ENCODE data around the gene PMM1. TPM values are rescaled to one million over a fixed set of nuclear protein-coding genes. Genes with fewer than 3 reads are reported as not detected.

Gene PMM1
- total and polyA plus RNA-seq, 2 donors (not counting 3 experiments of a cell fraction or from before 2014, with no cell fraction given): 14.6 to 31.7 TPM

DNA sequence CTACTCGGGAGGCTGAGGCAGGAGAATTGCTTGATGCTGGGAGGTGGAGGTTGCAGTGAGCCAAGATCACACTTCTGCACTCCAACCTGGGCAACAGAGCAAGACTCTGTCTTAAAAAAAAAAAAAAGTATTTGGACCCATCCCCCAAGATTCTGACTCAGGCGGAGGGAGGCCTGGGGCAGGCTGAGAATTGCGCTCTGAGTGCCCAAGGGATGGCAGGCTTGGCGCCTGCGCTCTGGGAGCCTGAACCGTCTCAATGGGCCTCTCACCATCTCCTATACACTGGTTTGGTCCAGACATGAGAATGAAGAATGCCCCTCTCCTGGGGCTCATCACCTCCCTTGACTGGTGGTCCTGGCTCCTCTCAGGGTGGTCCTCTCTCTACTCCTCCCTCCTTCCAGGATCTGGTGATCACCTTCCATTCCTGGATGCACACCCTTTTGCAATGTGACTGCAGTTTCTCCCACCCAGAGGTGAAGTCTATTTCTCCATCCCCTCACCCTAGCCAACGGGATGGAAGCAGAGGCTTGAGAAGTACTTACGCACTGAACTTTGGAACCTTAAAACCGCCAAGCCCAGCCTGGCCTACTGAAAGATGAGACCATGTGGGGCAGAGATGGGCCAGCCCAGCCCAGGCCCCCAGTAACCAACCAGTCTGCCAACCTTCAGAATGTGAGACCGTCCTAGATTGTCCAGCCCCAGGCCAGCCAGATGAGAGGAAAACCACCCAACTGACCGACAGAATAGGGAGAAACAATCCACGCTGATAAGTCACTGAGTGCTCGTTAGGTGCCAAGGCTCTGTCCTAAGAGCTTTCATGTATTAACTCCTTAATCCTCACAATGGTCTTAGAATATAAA is 50.3 kb downstream of the PMM1 start:
- Histone ChIP-seq H3K79me2 (ENCODE audit: control insufficient read depth, insufficient read depth, low read length) (peaks cover 42% of the 10 kb centered on the region), H3K4me1 (ENCODE audit: control insufficient read depth, extremely low read depth, insufficient read depth, low read length) (peaks cover 9% of the 10 kb centered on the region), H3K4me2 (ENCODE audit: insufficient read depth, low read length) (no peak overlapping the region), H3K27ac (ENCODE audit: insufficient read depth, low read depth, low read length) (no peak overlapping the region), H3K27me3 (ENCODE audit: control insufficient read depth in 2 of 2, insufficient read depth in 2 of 2, low read length in 2 of 2) (no peaks in the 10 kb centered on the region), H2AFZ (ENCODE audit: low read depth, low read length) (no peak overlapping the region), H3K9ac (replicated peaks; ENCODE audit: extremely low read depth, insufficient read depth, low read length) (no peak overlapping the region), H3K36me3 (ENCODE audit: control insufficient read depth in 2 of 2, extremely low read depth in 1 of 2, insufficient read depth in 2 of 2, low read length in 2 of 2) (peaks cover 0 to 9% of the 10 kb centered on the region in 2 experiments), H3K9me3 (replicated peaks; ENCODE audit: control insufficient read depth, insufficient read depth, low read length) (no peaks in the 10 kb centered on the region), H3K4me3 (replicated peaks in 1 of 3; ENCODE audit: insufficient read depth in 1 of 3, low read depth in 1 of 3, low read length in 3 of 3) (no peak overlapping the region), H3K9me1 (replicated peaks; ENCODE audit: control insufficient read depth, extremely low read depth, insufficient read depth, low read length) (no peaks in the 10 kb centered on the region), H4K20me1 (replicated peaks; ENCODE audit: control insufficient read depth, extremely low read depth, insufficient read depth, low read length) (no peaks in the 10 kb centered on the region)
- no peak for DNase-seq (ENCODE audit: low read depth, low spot score)
- dilution Hi-C loops (cut with MboI; ENCODE audit: extremely low pct_ligation_motif_present, low sequenced_read_pairs) (no loop called here), intact Hi-C loops (cut with micrococcal nuclease) (no loop called here)
- ChIA-PET CTCF (interaction anchor here (1.2 kb wide), 2 partner anchors 12 to 136 kb away, joined by 3 read pairs; no protein-coding TSS in a partner anchor), POLR2A (interaction anchor here (1.4 kb wide), 1 partner anchor 18 kb away, joined by 4 read pairs; no protein-coding TSS in a partner anchor)
- TF ChIP-seq JUN (IDR thresholded peaks at IDR 0.05; ENCODE audit: borderline replicate concordance, insufficient read depth, insufficient read length, low read depth): no peak
- no peak for TF ChIP-seq FOS (IDR thresholded peaks at IDR 0.05; ENCODE audit: borderline replicate concordance, insufficient read depth, low read length)
- TF ChIP-seq, protein P1, sequence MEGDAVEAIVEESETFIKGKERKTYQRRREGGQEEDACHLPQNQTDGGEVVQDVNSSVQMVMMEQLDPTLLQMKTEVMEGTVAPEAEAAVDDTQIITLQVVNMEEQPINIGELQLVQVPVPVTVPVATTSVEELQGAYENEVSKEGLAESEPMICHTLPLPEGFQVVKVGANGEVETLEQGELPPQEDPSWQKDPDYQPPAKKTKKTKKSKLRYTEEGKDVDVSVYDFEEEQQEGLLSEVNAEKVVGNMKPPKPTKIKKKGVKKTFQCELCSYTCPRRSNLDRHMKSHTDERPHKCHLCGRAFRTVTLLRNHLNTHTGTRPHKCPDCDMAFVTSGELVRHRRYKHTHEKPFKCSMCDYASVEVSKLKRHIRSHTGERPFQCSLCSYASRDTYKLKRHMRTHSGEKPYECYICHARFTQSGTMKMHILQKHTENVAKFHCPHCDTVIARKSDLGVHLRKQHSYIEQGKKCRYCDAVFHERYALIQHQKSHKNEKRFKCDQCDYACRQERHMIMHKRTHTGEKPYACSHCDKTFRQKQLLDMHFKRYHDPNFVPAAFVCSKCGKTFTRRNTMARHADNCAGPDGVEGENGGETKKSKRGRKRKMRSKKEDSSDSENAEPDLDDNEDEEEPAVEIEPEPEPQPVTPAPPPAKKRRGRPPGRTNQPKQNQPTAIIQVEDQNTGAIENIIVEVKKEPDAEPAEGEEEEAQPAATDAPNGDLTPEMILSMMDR (IDR thresholded peaks at IDR 0.05; ENCODE audit: extremely low read depth in 1 of 2, insufficient read depth in 1 of 2, low read depth in 1 of 2, low read length in 2 of 2): no peak
- TF ChIP-seq POLR2A (IDR thresholded peaks at IDR 0.05; ENCODE audit: low read depth, low read length): no peak
- no peak for TF ChIP-seq POLR2AphosphoS5 (IDR thresholded peaks at IDR 0.05; ENCODE audit: insufficient read depth, low read depth, low read length)
- no peak for TF ChIP-seq EZH2 (IDR thresholded peaks at IDR 0.05; ENCODE audit: borderline replicate concordance, low read depth, low read length, severe bottlenecking)
- no peak for FAIRE-seq
- BruUV-seq (replicated peaks): no TSS peak

Measured in endothelial cell of umbilical vein (primary cell).